Kidney (tissue), 14 donors: ENCODE data around the gene GPR183. TPM values are rescaled to one million over a fixed set of nuclear protein-coding genes. Genes with fewer than 3 reads are reported as not detected.

ENCODE experiments used
- DNase-seq, 5 donors: peaks; one replicate each; pipeline ENCODE4 v3.0.0-alpha.2; 2013 to 2020
- FAIRE-seq: peaks from 2 replicates; lab custom pipeline; 2012; peaks lifted over from hg19 to GRCh38; lab: Jason Lieb, UNC
- H3K27ac ChIP-seq, 2 donors: one replicate each; pipeline ENCODE4 v1.7.0; 2013; ENCODE audit warnings: low read depth in 2 of 2, low read length in 2 of 2, inconsistent platforms in 1 of 2
- H3K27me3 ChIP-seq: one replicate; pipeline ENCODE4 v1.7.1; 2013; ENCODE audit warnings: low read length, inconsistent platforms; ENCODE audit not compliant: control insufficient read depth, insufficient read depth
- H3K36me3 ChIP-seq, 3 donors: one replicate each; pipeline versions ENCODE4 v1.7.0 to v1.7.1; 2013; ENCODE audit warnings: low read length in 3 of 3, control low read depth in 1 of 3, inconsistent platforms in 1 of 3; ENCODE audit not compliant: insufficient read depth in 3 of 3, control insufficient read depth in 2 of 3
- H3K4me1 ChIP-seq, 3 donors: one replicate each; pipeline versions ENCODE4 v1.7.0 to v1.7.1; 2013; ENCODE audit warnings: low read length in 3 of 3, inconsistent platforms in 1 of 3, low read depth in 1 of 3; ENCODE audit not compliant: control insufficient read depth in 2 of 3, insufficient read depth in 2 of 3
- H3K4me3 ChIP-seq, 3 donors: one replicate each; pipeline versions ENCODE4 v1.7.0 to v1.8.1; 2013; ENCODE audit warnings: low read length in 3 of 3, control low read depth in 1 of 3, inconsistent platforms in 1 of 3
- H3K9ac ChIP-seq, 3 donors: one replicate each; pipeline versions ENCODE4 v1.7.0 to v1.7.1; 2013; ENCODE audit warnings: low read length in 3 of 3, control low read depth in 1 of 3, inconsistent platforms in 1 of 3
- H3K9me3 ChIP-seq, 3 donors: one replicate each; pipeline versions ENCODE4 v1.7.0 to v1.7.1; 2013; ENCODE audit warnings: low read length in 3 of 3, control low read depth in 1 of 3, inconsistent platforms in 1 of 3; ENCODE audit not compliant: control insufficient read depth in 2 of 3, insufficient read depth in 1 of 3
- CTCF ChIP-seq: IDR thresholded peaks from 3 replicates; pipeline ENCODE4 v1.5.1; 2012; ENCODE audit warnings: mild to moderate bottlenecking, moderate library complexity, borderline replicate concordance; ENCODE audit not compliant: insufficient read depth; ENCODE audit errors: extremely low read depth
- intact Hi-C: fragments of 100-400 bp; cut with DNase I; formaldehyde crosslinking; loops from one replicate; pipeline ENCODE4 v1.11.1; 2022
- polyA plus RNA-seq: library from polyadenylated mRNA; stranded (reverse); fragments of 350-450 nt; fragmentation: Illumina TruSeq; extraction: RNeasy Lipid Tissue Mini Kit (QIAGEN cat#74804); gene quantifications from one replicate; pipeline ENCODE4 v1.2.3, GENCODE V29; 2014; ENCODE audit warnings: low read depth, low replicate concordance; ENCODE audit not compliant: insufficient read depth
- total RNA-seq: library from RNA; stranded (reverse); fragmentation: NEBNext Ultra II Directional; extraction: Animal tissue kit (Norgen Biotek cat#: 25700); gene quantifications from one replicate; pipeline ENCODE4 v1.2.1, GENCODE V29; 2021
- donor health status: control.
- donor health status: control.
- donor health status: control.
- donor health status: control.
- donor health status: control.
- donor health status: DM: yes; HTN: yes; CAD: no.
- donor health status: Normal renal cell carcinoma (clear cell type).

Gene GPR183
- total and polyA plus RNA-seq, 2 donors from 2014 or later, result 1.7 to 11.8 TPM

GRCh38 chr13:99258210-99258860 is 48.9 kb downstream of the GPR183 start, which contains the start of gene GPR18:
Gene GPR18 (minus strand): TSS chr13:99258379. CDS start chr13:99255872, 2,507 bp downstream.
- H3K4me3 ChIP-seq, result no peak within 1 kb of the TSS
- FAIRE-seq, result no peak
- no peak within 1 kb of the TSS for H3K27ac ChIP-seq
- no peaks in the 10 kb centered on the region for H3K9me3 ChIP-seq
- no peaks in the 10 kb centered on the region for H3K4me1 ChIP-seq
- DNase-seq, result no peak
- no peaks in the 10 kb centered on the region for H3K27me3 ChIP-seq
- no peak within 1 kb of the TSS for H3K9ac ChIP-seq
- no peak for TF ChIP-seq CTCF
- peaks cover 0 to 8% (median 0%) of the 10 kb centered on the region in 3 donors for H3K36me3 ChIP-seq
- intact Hi-C loops, result no loop called here

- FAIRE-seq (no peak), DNase-seq (no peak)
- intact Hi-C loops, result no loop called here
- no peaks in the 10 kb centered on the region for H3K27me3 ChIP-seq
- no peak for TF ChIP-seq CTCF
- no peak overlapping the region for H3K27ac ChIP-seq
- no peak overlapping the region for H3K9ac ChIP-seq
- H3K36me3 ChIP-seq, result peaks cover 0 to 8% (median 0%) of the 10 kb centered on the region in 3 donors
- H3K4me3 ChIP-seq, result no peak overlapping the region
- no peaks in the 10 kb centered on the region for H3K9me3 ChIP-seq
- H3K4me1 ChIP-seq, result no peaks in the 10 kb centered on the region
Measured at GRCh38 chr13:99257291-99257690, 49.9 kb downstream of the GPR183 start.

- H3K27ac ChIP-seq, result no peak overlapping the region
- H3K9ac ChIP-seq, result no peak overlapping the region
- intact Hi-C loops, result no loop called here
- H3K4me1 ChIP-seq, result no peaks in the 10 kb centered on the region
- DNase-seq (no peak), FAIRE-seq (no peak)
- no peak overlapping the region for H3K4me3 ChIP-seq
- no peak for TF ChIP-seq CTCF
- H3K36me3 ChIP-seq, result peaks cover 0 to 10% (median 0%) of the 10 kb centered on the region in 3 donors
- H3K9me3 ChIP-seq, result no peaks in the 10 kb centered on the region
- no peaks in the 10 kb centered on the region for H3K27me3 ChIP-seq
Measured at GRCh38 chr13:99256709-99257108, 50.5 kb downstream of the GPR183 start.

GRCh38 chr13:99256283-99256682 is 50.9 kb downstream of the GPR183 start:
- Histone ChIP-seq H3K27me3 (no peaks in the 10 kb centered on the region), H3K4me3 (no peak overlapping the region), H3K36me3 (peaks cover 0 to 10% (median 0%) of the 10 kb centered on the region in 3 donors), H3K9ac (no peak overlapping the region), H3K9me3 (no peaks in the 10 kb centered on the region), H3K4me1 (no peaks in the 10 kb centered on the region), H3K27ac (no peak overlapping the region)
- no peak for TF ChIP-seq CTCF
- intact Hi-C loops, result no loop called here
- FAIRE-seq (no peak), DNase-seq (no peak)
